G401.6 (cell line): ENCODE data around the gene CREBRF.
"Not testable (repeated sequence)": the region's sequence is repeated elsewhere in the genome, so short reads cannot be mapped to it uniquely, and the experiment has no call there.

Experiments used
- FAIRE-seq: peaks from 2 replicates; lab custom pipeline; 2012; peaks lifted over from hg19 to GRCh38; lab: Jason Lieb, UNC

Gene CREBRF

GRCh38 chr5:173055983-173056782 is at the start of gene CREBRF:
TSS of gene CREBRF (plus strand) at chr5:173056352. CDS start at chr5:173080776, 24,424 bp downstream.
- FAIRE-seq, result peak; percentile 92

GRCh38 chr5:173010021-173010420 is 46.1 kb upstream of the CREBRF start:
- FAIRE-seq, result no peak

GRCh38 chr5:173010547-173011464 is 45.3 kb upstream of the CREBRF start:
- no peak for FAIRE-seq

- FAIRE-seq, result no peak
Measured at GRCh38 chr5:173011566-173011965, 44.6 kb upstream of the CREBRF start.

GRCh38 chr5:173012882-173013281 is 43.3 kb upstream of the CREBRF start:
- FAIRE-seq, result no peak

GRCh38 chr5:173014671-173015070 is 41.5 kb upstream of the CREBRF start:
- FAIRE-seq, result no peak

GRCh38 chr5:173015192-173015591 is 41.0 kb upstream of the CREBRF start:
- FAIRE-seq, result no peak

GRCh38 chr5:173015598-173016455 is 40.3 kb upstream of the CREBRF start:
- FAIRE-seq, result no peak

GRCh38 chr5:173016598-173017046 is 39.5 kb upstream of the CREBRF start:
- FAIRE-seq, result no peak

GRCh38 chr5:173017087-173017486 is 39.1 kb upstream of the CREBRF start:
- FAIRE-seq, result not testable (repeated sequence)

GRCh38 chr5:173018358-173018757 is 37.8 kb upstream of the CREBRF start:
- FAIRE-seq, result no peak

GRCh38 chr5:173020154-173020581 is 36.0 kb upstream of the CREBRF start:
- no peak for FAIRE-seq

GRCh38 chr5:173020643-173021042 is 35.5 kb upstream of the CREBRF start:
- FAIRE-seq, result no peak

GRCh38 chr5:173025651-173026050 is 30.5 kb upstream of the CREBRF start:
- no peak for FAIRE-seq

- FAIRE-seq, result no peak
Measured at GRCh38 chr5:173027905-173028304, 28.2 kb upstream of the CREBRF start.

GRCh38 chr5:173028811-173029327 is 27.3 kb upstream of the CREBRF start:
- FAIRE-seq, result no peak

GRCh38 chr5:173029499-173029921 is 26.6 kb upstream of the CREBRF start:
- FAIRE-seq, result no peak

GRCh38 chr5:173032096-173032495 is 24.1 kb upstream of the CREBRF start:
- FAIRE-seq, result not testable (repeated sequence)

GRCh38 chr5:173032730-173033129 is 23.4 kb upstream of the CREBRF start:
- no peak for FAIRE-seq

GRCh38 chr5:173033923-173034322 is 22.2 kb upstream of the CREBRF start:
- no peak for FAIRE-seq

GRCh38 chr5:173035904-173036707 is 20.0 kb upstream of the CREBRF start:
- FAIRE-seq, result no peak
